Adrenal gland (tissue), 12 donors: ENCODE data around the gene MSMP. TPM values are rescaled to one million over a fixed set of nuclear protein-coding genes. Genes with fewer than 3 reads are reported as not detected.

Source experiments
- DNase-seq, 7 donors: peaks; one replicate each; pipeline ENCODE4 v3.0.0-alpha.2; 2019 to 2020
- H3K27ac ChIP-seq, 5 donors: fragments of 200-600 bp; sonication (generic) in 4 of 5; 1 replicate in 3 of 5; 2 replicates in 2 of 5; pipeline versions ENCODE4 v1.5.1 to v1.8.0; 2016 to 2020; ENCODE audit warnings: mild to moderate bottlenecking in 1 of 5
- H3K27me3 ChIP-seq: fragments of 200-600 bp; 2 replicates; pipeline ENCODE4 v1.8.0; 2021
- H3K36me3 ChIP-seq, 2 donors: fragments of 200-600 bp; replicated peaks in 1 of 2; 1 replicate in 1 of 2; 2 replicates in 1 of 2; pipeline versions ENCODE4 v1.5.1 to v1.8.0; 2018 to 2022
- H3K4me1 ChIP-seq, 2 donors: fragments of 200-600 bp; replicated peaks in 1 of 2; 1 replicate in 1 of 2; 2 replicates in 1 of 2; pipeline versions ENCODE4 v1.5.1 to v1.8.0; 2018 to 2021
- H3K4me3 ChIP-seq, 4 donors: fragments of 200-600 bp; sonication (generic) in 3 of 4; one replicate each; pipeline ENCODE4 v1.5.1; 2016 to 2018
- H3K9me3 ChIP-seq, 3 donors: fragments of 200-600 bp; sonication (generic) in 1 of 3; replicated peaks in 1 of 3; 1 replicate in 2 of 3; 2 replicates in 1 of 3; pipeline versions ENCODE4 v1.5.1 to v1.8.0; 2016 to 2021
- POLR2A ChIP-seq, 2 donors: fragments of 450-650 bp; IDR thresholded peaks; one replicate each; pipeline ENCODE4 v1.6.1; 2017; ENCODE audit warnings: antibody characterized with exemption in 2 of 2, mild to moderate bottlenecking in 2 of 2, moderate library complexity in 1 of 2
- WGBS, 4 donors: extraction: QIAGEN DNeasy Blood & Tissue Kit in 2 of 4; methylation state at CpG; one replicate each; pipeline versions ENCODE4 v1.1.5 to v1.1.7; 2013 to 2017; 5-methylcytosine and 5-hydroxymethylcytosine counted together
- intact Hi-C, 2 donors: fragments of 100-400 bp; cut with DNase I; formaldehyde crosslinking; loops; one replicate each; pipeline versions ENCODE4 v1.14.1 to v1.15.0; 2022 to 2023
- polyA plus RNA-seq, 3 donors: library from polyadenylated mRNA; stranded (reverse); fragments of 200-250 nt in 2 of 3; fragments of 350-450 nt in 1 of 3; fragmentation: Illumina TruSeq in 1 of 3; extraction: RNeasy Lipid Tissue Mini Kit (QIAGEN cat#74804) in 1 of 3; gene quantifications; one replicate each; pipeline ENCODE4 v1.2.3, GENCODE V29; 2013 to 2014
- total RNA-seq, 9 donors: library from RNA; depleted of rRNA in 4 of 9; stranded (reverse); fragments of >200 nt in 4 of 9; fragments of 120-200 nt in 1 of 9; fragmentation: NEBNext Ultra II Directional in 1 of 9; extraction: Animal tissue kit (Norgen Biotek cat#: 25700) in 1 of 9; gene quantifications; one replicate each; pipeline versions ENCODE4 v1.1.0 to v1.2.4, GENCODE V29; 2013 to 2023
- TF ChIP-seq, protein P1 (sequence below), 6 experiments: fragments of 450-650 bp in 4 of 6; fragments of 200-600 bp in 2 of 6; sonication (generic) in 1 of 6; IDR thresholded peaks; 1 replicate in 5 of 6; 2 replicates in 1 of 6; pipeline versions ENCODE4 v1.5.1 to v1.8.0; 2016 to 2021; ENCODE audit warnings: antibody characterized with exemption in 6 of 6, mild to moderate bottlenecking in 2 of 6, moderate library complexity in 1 of 6
- donor health status: healthy with polysubstance abuse.
- donor health status: Bipolar disorder and iron deficiency.
- donor health status: DM: yes; HTN: yes; CAD: no.
- donor health status: DM: no; HTN: no; CAD: no.
- donor health status: DM: no; HTN: no; CAD: no.
- donor health status: DM: yes; HTN: yes; CAD: no.

The MSMP gene
- total and polyA plus RNA-seq, 12 donors = 0.56 to 2.0 (median 1.2) TPM; not detected in 8

DNA sequence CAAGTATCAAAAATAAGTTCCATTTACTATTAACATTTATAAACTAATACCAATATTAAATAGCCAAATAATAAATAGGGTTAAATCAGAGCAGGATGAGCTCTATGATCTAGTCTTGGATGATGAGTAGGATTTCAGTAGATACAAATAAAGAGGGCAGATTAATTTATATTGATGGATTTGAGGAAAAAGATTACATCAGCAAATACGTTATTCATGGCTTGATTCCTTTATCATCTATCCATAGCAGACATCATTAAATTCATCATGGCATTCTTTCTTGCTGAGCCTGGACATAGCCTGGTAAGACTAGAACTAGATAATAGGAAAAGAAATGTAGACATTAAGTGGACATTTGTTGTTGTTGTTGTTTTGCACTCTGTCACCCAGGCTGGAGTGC lies 13.4 kb upstream of the MSMP start:
- Histone ChIP-seq H3K9me3 (no peaks in the 10 kb centered on the region), H3K36me3 (no peaks in the 10 kb centered on the region), H3K27me3 (no peaks in the 10 kb centered on the region), H3K4me1 (peaks cover 18 to 23% of the 10 kb centered on the region in 2 donors), H3K27ac (no peak overlapping the region), H3K4me3 (no peak overlapping the region)
- 77 to 96% (median 88%) methylated on average over 1 of the region's 1 CpG for WGBS, 4 donors
- TF ChIP-seq POLR2A (IDR thresholded peaks at IDR 0.05) = no peak
- TF ChIP-seq, protein P1, sequence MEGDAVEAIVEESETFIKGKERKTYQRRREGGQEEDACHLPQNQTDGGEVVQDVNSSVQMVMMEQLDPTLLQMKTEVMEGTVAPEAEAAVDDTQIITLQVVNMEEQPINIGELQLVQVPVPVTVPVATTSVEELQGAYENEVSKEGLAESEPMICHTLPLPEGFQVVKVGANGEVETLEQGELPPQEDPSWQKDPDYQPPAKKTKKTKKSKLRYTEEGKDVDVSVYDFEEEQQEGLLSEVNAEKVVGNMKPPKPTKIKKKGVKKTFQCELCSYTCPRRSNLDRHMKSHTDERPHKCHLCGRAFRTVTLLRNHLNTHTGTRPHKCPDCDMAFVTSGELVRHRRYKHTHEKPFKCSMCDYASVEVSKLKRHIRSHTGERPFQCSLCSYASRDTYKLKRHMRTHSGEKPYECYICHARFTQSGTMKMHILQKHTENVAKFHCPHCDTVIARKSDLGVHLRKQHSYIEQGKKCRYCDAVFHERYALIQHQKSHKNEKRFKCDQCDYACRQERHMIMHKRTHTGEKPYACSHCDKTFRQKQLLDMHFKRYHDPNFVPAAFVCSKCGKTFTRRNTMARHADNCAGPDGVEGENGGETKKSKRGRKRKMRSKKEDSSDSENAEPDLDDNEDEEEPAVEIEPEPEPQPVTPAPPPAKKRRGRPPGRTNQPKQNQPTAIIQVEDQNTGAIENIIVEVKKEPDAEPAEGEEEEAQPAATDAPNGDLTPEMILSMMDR (IDR thresholded peaks at IDR 0.05) = no peak
- intact Hi-C loops = no loop called here
- DNase-seq = no peak

DNA sequence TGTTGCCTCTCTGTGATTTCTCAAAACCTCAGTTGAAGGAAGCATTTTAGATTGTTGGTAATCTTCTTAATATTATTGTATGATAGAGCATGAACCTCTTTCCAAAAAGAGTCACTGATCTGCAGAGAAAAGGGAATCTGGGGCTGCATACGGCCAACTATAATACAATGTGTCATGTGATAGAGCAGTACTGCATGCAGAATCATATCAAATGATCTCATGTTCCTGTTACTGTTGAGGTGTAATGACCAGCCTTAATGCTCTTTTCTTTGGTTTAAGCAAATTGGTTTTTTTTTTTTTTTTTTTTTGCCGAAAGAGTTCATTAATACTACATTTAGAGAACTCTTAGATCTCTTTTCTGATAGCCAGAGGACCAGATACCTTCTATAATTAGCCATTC lies 12.9 kb upstream of the MSMP start:
- no peak for DNase-seq
- intact Hi-C loops = no loop called here
- Histone ChIP-seq H3K4me1 (peaks cover 18 to 20% of the 10 kb centered on the region in 2 donors), H3K36me3 (no peaks in the 10 kb centered on the region), H3K9me3 (no peaks in the 10 kb centered on the region), H3K27me3 (no peaks in the 10 kb centered on the region), H3K27ac (no peak overlapping the region), H3K4me3 (no peak overlapping the region)
- WGBS, 4 donors = 77 to 98% (median 83%) methylated on average over 2 of the region's 2 CpGs
- TF ChIP-seq, protein P1 (IDR thresholded peaks at IDR 0.05) = no peak
- TF ChIP-seq POLR2A (IDR thresholded peaks at IDR 0.05) = no peak

DNA sequence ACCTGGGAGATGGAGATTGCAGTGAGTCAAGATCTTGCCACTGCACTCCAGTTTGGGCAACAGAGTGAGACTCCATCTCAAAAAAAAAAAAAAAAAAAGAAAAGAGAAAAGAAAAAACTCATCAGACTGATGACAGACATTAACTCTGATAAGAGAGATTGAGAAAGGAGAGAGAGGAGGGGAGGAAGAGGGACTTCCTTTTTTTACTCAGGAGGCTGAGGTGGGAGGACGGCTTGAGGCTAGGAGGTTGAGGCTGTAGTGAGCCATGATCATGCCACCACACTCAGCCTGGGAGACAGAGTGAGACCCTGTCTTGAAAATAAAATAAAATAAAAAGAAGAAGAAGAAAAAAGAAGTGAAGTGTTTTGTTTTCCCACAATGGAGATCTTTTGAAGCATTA lies 9.7 kb upstream of the MSMP start:
- 93 to 100% (median 95%) methylated on average over 1 of the region's 1 CpG for WGBS, 4 donors
- no peaks in the 10 kb centered on the region for H3K27me3 ChIP-seq
- no peak for TF ChIP-seq POLR2A (IDR thresholded peaks at IDR 0.05)
- TF ChIP-seq, protein P1 (IDR thresholded peaks at IDR 0.05) = no peak
- peaks cover 0 to 2% of the 10 kb centered on the region in 2 donors for H3K4me1 ChIP-seq
- H3K27ac ChIP-seq = no peak overlapping the region
- intact Hi-C loops = no loop called here
- H3K36me3 ChIP-seq = no peaks in the 10 kb centered on the region
- H3K9me3 ChIP-seq = no peaks in the 10 kb centered on the region
- no peak overlapping the region for H3K4me3 ChIP-seq
- no peak for DNase-seq

DNA sequence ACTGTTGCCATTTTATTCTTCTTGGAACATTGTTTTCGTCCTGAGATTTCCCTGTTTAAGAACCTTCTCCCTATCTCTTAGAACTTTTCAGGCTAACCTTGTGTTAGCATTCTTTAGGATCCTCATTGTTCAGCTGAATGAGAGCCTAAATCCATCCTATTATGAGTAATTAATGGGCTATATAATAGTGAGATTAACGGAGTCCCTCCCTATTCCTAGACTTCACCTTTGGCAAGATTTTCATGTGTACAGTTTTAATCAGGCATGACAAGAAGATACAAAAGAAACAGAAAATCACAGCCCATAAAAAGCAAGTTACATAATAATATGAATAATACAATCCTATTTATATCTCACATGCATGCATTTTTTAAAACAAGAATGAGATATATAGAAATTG lies 9.1 kb upstream of the MSMP start:
- no peaks in the 10 kb centered on the region for H3K9me3 ChIP-seq
- no peak overlapping the region for H3K27ac ChIP-seq
- intact Hi-C loops = no loop called here
- no peaks in the 10 kb centered on the region for H3K36me3 ChIP-seq
- no peaks in the 10 kb centered on the region for H3K27me3 ChIP-seq
- 86 to 92% (median 89%) methylated on average over 2 of the region's 2 CpGs for WGBS, 4 donors
- H3K4me3 ChIP-seq = no peak overlapping the region
- no peak for DNase-seq
- no peak for TF ChIP-seq POLR2A (IDR thresholded peaks at IDR 0.05)
- TF ChIP-seq, protein P1 (IDR thresholded peaks at IDR 0.05) = no peak
- peaks cover 0 to 8% of the 10 kb centered on the region in 2 donors for H3K4me1 ChIP-seq
